C4-2B (cell line): ENCODE data around the gene RGS9BP.

Source experiments
- CTCF ChIP-seq: fragments of 450-650 bp; conservative IDR thresholded peaks from 2 replicates; pipeline ENCODE4 v1.5.1; 2017; ENCODE audit warnings: mild to moderate bottlenecking
- ZFX ChIP-seq: fragments of 450-650 bp; IDR thresholded peaks from 2 replicates; pipeline ENCODE4 v1.6.1; 2017

GRCh38 chr19:32651729-32652140 lies 23.9 kb upstream of the RGS9BP start:
- TF ChIP-seq CTCF (no peak), ZFX (no peak)
